Ishikawa (cell line): Measurements from ENCODE around the gene ONECUT3.

ENCODE experiments used
- CEBPB ChIP-seq: IDR thresholded peaks from 2 replicates; pipeline ENCODE4 v1.6.1; 2012
- EP300 ChIP-seq: IDR thresholded peaks from 2 replicates; pipeline ENCODE4 v1.6.1; 2012; ENCODE audit warnings: borderline replicate concordance
- MAX ChIP-seq: IDR thresholded peaks from 2 replicates; pipeline ENCODE4 v1.6.1; 2012
- RAD21 ChIP-seq: IDR thresholded peaks from 2 replicates; pipeline ENCODE4 v1.6.1; 2012; ENCODE audit warnings: low read depth
- REST ChIP-seq: IDR thresholded peaks from 2 replicates; pipeline ENCODE4 v1.6.1; 2012; ENCODE audit warnings: low read depth, mild to moderate bottlenecking
- TAF1 ChIP-seq: IDR thresholded peaks from 2 replicates; pipeline ENCODE4 v1.6.1; 2012; ENCODE audit warnings: low read depth, mild to moderate bottlenecking
- TCF12 ChIP-seq: IDR thresholded peaks from 2 replicates; pipeline ENCODE4 v1.6.1; 2012; ENCODE audit warnings: low read depth
- USF1 ChIP-seq: IDR thresholded peaks from 2 replicates; pipeline ENCODE4 v1.6.1; 2012
- YY1 ChIP-seq: IDR thresholded peaks from 2 replicates; pipeline ENCODE4 v1.6.1; 2012; ENCODE audit warnings: low read depth

GRCh38 chr19:1707240-1707639, 46.1 kb upstream of the ONECUT3 start:
- TF ChIP-seq TAF1 (no peak), REST (no peak), RAD21 (no peak), YY1 (no peak), EP300 (no peak), MAX (no peak), CEBPB (no peak), USF1 (no peak), TCF12 (no peak)
